DOHH2 (cell line): Measurements from ENCODE around the gene EPHA6.

Experiments
- H3F3A ChIP-seq: fragments of 200-600 bp; sonication (generic), shearing (Covaris generic); 2 replicates; pipeline ENCODE4 v1.6.0; 2016; ENCODE audit warnings: antibody characterized with exemption, mild to moderate bottlenecking; ENCODE audit not compliant: control insufficient read depth, insufficient read depth
- H3K27ac ChIP-seq: fragments of 200-600 bp; sonication (generic); 2 replicates; pipeline ENCODE4 v1.5.1; 2014; ENCODE audit warnings: low read depth, mild to moderate bottlenecking, low read length, moderate library complexity
- H3K27me3 ChIP-seq: fragments of 200-600 bp; sonication (generic); 2 replicates; pipeline ENCODE4 v1.6.1; 2014; ENCODE audit warnings: mild to moderate bottlenecking, low read length, mixed read lengths; ENCODE audit not compliant: control insufficient read depth
- H3K36me3 ChIP-seq: fragments of 200-600 bp; sonication (generic); 2 replicates; pipeline ENCODE4 v1.6.1; 2014; ENCODE audit warnings: mild to moderate bottlenecking, low read length, moderate library complexity, mixed read lengths; ENCODE audit not compliant: control insufficient read depth
- H3K4me1 ChIP-seq: fragments of 200-600 bp; sonication (generic); 2 replicates; pipeline ENCODE4 v1.6.1; 2014; ENCODE audit warnings: mild to moderate bottlenecking, low read length, mixed read lengths; ENCODE audit not compliant: control insufficient read depth
- H3K4me2 ChIP-seq: fragments of 200-600 bp; sonication (generic); 2 replicates; pipeline ENCODE4 v1.6.0; 2014; ENCODE audit warnings: mild to moderate bottlenecking, low read length, moderate library complexity
- H3K4me3 ChIP-seq: fragments of 200-600 bp; sonication (generic); 2 replicates; pipeline ENCODE4 v1.5.1; 2014; ENCODE audit warnings: mild to moderate bottlenecking, low read length, mixed read lengths
- H3K79me2 ChIP-seq: fragments of 200-600 bp; sonication (generic); 2 replicates; pipeline ENCODE4 v1.6.1; 2014; ENCODE audit warnings: mild to moderate bottlenecking, low read length, mixed read lengths; ENCODE audit not compliant: control insufficient read depth
- H3K9me2 ChIP-seq: fragments of 200-600 bp; sonication (generic); replicated peaks from 2 replicates; pipeline ENCODE4 v1.6.1; 2014; ENCODE audit warnings: mild to moderate bottlenecking, low read length, mixed read lengths; ENCODE audit not compliant: control insufficient read depth
- H3K9me3 ChIP-seq: fragments of 200-600 bp; sonication (generic); 2 replicates; pipeline ENCODE4 v1.6.1; 2014; ENCODE audit warnings: antibody characterized with exemption, low read length, mixed read lengths; ENCODE audit not compliant: control insufficient read depth, insufficient read depth
- H4K20me1 ChIP-seq: fragments of 200-600 bp; sonication (generic); 2 replicates; pipeline ENCODE4 v1.6.0; 2014; ENCODE audit warnings: low read depth, mild to moderate bottlenecking, antibody characterized with exemption, low read length, moderate library complexity; ENCODE audit not compliant: control insufficient read depth, insufficient read depth
- CTCF ChIP-seq: fragments of 200-600 bp; sonication (generic); IDR thresholded peaks from one replicate; pipeline ENCODE4 v1.5.1; 2014; ENCODE audit warnings: antibody characterized with exemption, mild to moderate bottlenecking, low read depth, low read length; ENCODE audit not compliant: poor library complexity, severe bottlenecking
- EZH2phosphoT487 ChIP-seq: fragments of 200-600 bp; sonication (generic); IDR thresholded peaks from 2 replicates; pipeline ENCODE4 v1.6.1; 2017; ENCODE audit warnings: borderline replicate concordance, mild to moderate bottlenecking, antibody characterized with exemption, low read length, moderate library complexity, mixed read lengths

The EPHA6 gene

GRCh38 chr3:97736928-97737327 is 922.5 kb downstream of the EPHA6 start:
- no peaks in the 10 kb centered on the region for H3K4me1 ChIP-seq
- H3F3A ChIP-seq, result no peaks in the 10 kb centered on the region
- no peaks in the 10 kb centered on the region for H3K27me3 ChIP-seq

GRCh38 chr3:97738761-97739160 is 924.4 kb downstream of the EPHA6 start:
- Histone ChIP-seq H3F3A (no peaks in the 10 kb centered on the region), H3K4me3 (no peak overlapping the region), H3K79me2 (no peaks in the 10 kb centered on the region), H3K27me3 (no peaks in the 10 kb centered on the region), H3K9me2 (no peaks in the 10 kb centered on the region), H4K20me1 (no peaks in the 10 kb centered on the region), H3K27ac (no peak overlapping the region), H3K4me2 (no peak overlapping the region), H3K36me3 (no peaks in the 10 kb centered on the region), H3K4me1 (no peaks in the 10 kb centered on the region), H3K9me3 (no peaks in the 10 kb centered on the region)
- TF ChIP-seq CTCF (no peak), EZH2phosphoT487 (no peak)

More at GRCh38 chr3:97736928-97737327, 922.5 kb downstream of the EPHA6 start:
- Histone ChIP-seq H3K4me3 (no peak overlapping the region), H3K36me3 (no peaks in the 10 kb centered on the region), H3K27ac (no peak overlapping the region), H3K9me3 (no peaks in the 10 kb centered on the region), H4K20me1 (no peaks in the 10 kb centered on the region), H3K9me2 (no peaks in the 10 kb centered on the region), H3K4me2 (no peak overlapping the region), H3K79me2 (no peaks in the 10 kb centered on the region)
- no peak for TF ChIP-seq EZH2phosphoT487
- TF ChIP-seq CTCF, result no peak

GRCh38 chr3:97742036-97742435 is 927.6 kb downstream of the EPHA6 start:
- no peak overlapping the region for H3K4me3 ChIP-seq
- no peaks in the 10 kb centered on the region for H3K27me3 ChIP-seq
- no peaks in the 10 kb centered on the region for H3K79me2 ChIP-seq
- no peaks in the 10 kb centered on the region for H3K9me2 ChIP-seq
- no peaks in the 10 kb centered on the region for H3K4me1 ChIP-seq
- TF ChIP-seq CTCF (no peak), EZH2phosphoT487 (no peak)
- no peaks in the 10 kb centered on the region for H4K20me1 ChIP-seq
- H3K27ac ChIP-seq, result no peak overlapping the region
- no peaks in the 10 kb centered on the region for H3K9me3 ChIP-seq
- H3K36me3 ChIP-seq, result no peaks in the 10 kb centered on the region
- no peaks in the 10 kb centered on the region for H3F3A ChIP-seq
- H3K4me2 ChIP-seq, result no peak overlapping the region

- H3K4me1 ChIP-seq, result no peaks in the 10 kb centered on the region
- H3K9me2 ChIP-seq, result no peaks in the 10 kb centered on the region
- H3K79me2 ChIP-seq, result no peaks in the 10 kb centered on the region
- H4K20me1 ChIP-seq, result no peaks in the 10 kb centered on the region
- no peak overlapping the region for H3K27ac ChIP-seq
- H3K27me3 ChIP-seq, result no peaks in the 10 kb centered on the region
- no peak overlapping the region for H3K4me3 ChIP-seq
- no peaks in the 10 kb centered on the region for H3F3A ChIP-seq
- no peak overlapping the region for H3K4me2 ChIP-seq
- H3K9me3 ChIP-seq, result no peaks in the 10 kb centered on the region
- no peaks in the 10 kb centered on the region for H3K36me3 ChIP-seq
- TF ChIP-seq EZH2phosphoT487 (no peak), CTCF (no peak)
Observed at GRCh38 chr3:97744289-97744688, 929.9 kb downstream of the EPHA6 start.
